Epithelial cell of proximal tubule (primary cell): ENCODE data around the gene SOX10. TPM values are rescaled to one million over a fixed set of nuclear protein-coding genes. Genes with fewer than 3 reads are reported as not detected.

ENCODE experiments used
- DNase-seq: peaks from one replicate; pipeline ENCODE4 v3.0.0-alpha.2; 2011; ENCODE audit warnings: low read depth
- H3K4me3 ChIP-seq: 2 replicates; pipeline ENCODE4 v1.5.1; 2011; ENCODE audit warnings: low read depth, mild to moderate bottlenecking, low read length
- total RNA-seq: library from RNA; depleted of rRNA; stranded (reverse); fragments of >200 nt; gene quantifications from 2 replicates; pipeline ENCODE4 v1.2.3, GENCODE V29; 2015
- TF ChIP-seq, protein P1 (sequence below): conservative IDR thresholded peaks from 2 replicates; pipeline ENCODE4 v1.5.1; 2012; ENCODE audit warnings: low read depth, mild to moderate bottlenecking, low read length

The SOX10 gene
- total RNA-seq, 1 donor from 2014 or later: not detected

DNA sequence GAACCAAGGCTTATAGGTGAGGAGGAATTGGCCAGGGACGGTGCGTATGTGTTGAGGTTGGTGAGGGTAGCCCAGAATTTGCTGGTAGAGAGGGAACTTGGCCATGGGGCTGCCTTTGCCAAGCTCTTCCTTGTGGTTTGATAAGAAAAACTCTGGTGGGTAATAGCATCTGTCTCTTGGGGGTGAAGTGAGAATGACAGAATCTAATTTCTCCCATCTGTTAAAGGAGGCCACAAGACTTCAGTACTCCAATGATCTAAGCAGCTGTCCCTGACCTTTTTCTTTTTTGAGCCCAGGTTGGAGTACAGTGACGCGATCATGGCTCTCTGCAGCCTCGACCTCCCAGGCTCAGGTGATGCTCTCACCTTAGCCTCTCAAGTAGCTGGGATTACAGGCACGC lies 36.9 kb upstream of the SOX10 start:
- no peak overlapping the region for H3K4me3 ChIP-seq
- TF ChIP-seq, protein P1, sequence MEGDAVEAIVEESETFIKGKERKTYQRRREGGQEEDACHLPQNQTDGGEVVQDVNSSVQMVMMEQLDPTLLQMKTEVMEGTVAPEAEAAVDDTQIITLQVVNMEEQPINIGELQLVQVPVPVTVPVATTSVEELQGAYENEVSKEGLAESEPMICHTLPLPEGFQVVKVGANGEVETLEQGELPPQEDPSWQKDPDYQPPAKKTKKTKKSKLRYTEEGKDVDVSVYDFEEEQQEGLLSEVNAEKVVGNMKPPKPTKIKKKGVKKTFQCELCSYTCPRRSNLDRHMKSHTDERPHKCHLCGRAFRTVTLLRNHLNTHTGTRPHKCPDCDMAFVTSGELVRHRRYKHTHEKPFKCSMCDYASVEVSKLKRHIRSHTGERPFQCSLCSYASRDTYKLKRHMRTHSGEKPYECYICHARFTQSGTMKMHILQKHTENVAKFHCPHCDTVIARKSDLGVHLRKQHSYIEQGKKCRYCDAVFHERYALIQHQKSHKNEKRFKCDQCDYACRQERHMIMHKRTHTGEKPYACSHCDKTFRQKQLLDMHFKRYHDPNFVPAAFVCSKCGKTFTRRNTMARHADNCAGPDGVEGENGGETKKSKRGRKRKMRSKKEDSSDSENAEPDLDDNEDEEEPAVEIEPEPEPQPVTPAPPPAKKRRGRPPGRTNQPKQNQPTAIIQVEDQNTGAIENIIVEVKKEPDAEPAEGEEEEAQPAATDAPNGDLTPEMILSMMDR: no peak
- no peak for DNase-seq

DNA sequence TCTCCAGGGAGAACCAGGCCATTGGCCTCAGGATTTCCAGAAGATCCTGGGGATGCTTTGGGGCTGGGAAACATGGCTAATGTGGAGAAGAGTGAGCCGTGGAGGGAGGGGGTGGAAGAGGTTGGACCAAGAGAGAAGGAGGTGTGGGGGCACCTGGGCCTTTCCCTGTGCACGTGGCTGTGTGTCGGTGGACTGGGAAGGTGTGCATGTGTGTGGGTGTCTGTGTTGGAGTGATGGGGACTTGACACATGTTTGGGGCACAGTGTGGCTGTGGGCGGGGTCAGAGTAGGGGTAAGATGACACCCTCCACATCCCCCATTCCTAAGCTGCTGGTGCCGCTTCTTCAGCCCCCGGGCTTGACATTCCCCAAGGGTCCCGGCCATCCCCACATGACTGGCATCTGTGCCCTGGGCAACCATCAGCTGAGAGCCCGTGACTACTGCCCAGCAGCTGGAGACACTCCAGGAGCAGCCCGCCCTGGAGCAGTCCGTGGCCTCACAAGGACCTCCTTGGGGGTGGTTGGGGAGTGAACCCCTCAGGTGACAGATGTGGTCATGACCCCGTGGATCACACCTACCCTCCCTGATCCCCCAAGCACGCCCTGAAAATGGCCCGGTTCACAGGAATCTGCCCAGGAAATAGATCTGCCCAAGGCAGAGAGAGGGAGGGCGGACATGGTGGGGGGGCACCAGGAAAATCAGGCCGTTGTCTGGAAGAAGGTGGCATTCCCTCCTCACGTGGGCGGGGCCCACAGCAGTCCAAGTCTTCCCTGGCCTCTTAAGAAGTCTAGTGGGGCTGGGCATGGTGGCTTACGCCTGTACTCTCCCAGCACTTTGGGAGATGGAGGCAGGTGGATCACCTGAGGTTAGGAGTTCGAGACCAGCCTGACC lies 34.8 kb upstream of the SOX10 start:
- H3K4me3 ChIP-seq: no peak overlapping the region
- TF ChIP-seq, protein P1: no peak
- DNase-seq: no peak

DNA sequence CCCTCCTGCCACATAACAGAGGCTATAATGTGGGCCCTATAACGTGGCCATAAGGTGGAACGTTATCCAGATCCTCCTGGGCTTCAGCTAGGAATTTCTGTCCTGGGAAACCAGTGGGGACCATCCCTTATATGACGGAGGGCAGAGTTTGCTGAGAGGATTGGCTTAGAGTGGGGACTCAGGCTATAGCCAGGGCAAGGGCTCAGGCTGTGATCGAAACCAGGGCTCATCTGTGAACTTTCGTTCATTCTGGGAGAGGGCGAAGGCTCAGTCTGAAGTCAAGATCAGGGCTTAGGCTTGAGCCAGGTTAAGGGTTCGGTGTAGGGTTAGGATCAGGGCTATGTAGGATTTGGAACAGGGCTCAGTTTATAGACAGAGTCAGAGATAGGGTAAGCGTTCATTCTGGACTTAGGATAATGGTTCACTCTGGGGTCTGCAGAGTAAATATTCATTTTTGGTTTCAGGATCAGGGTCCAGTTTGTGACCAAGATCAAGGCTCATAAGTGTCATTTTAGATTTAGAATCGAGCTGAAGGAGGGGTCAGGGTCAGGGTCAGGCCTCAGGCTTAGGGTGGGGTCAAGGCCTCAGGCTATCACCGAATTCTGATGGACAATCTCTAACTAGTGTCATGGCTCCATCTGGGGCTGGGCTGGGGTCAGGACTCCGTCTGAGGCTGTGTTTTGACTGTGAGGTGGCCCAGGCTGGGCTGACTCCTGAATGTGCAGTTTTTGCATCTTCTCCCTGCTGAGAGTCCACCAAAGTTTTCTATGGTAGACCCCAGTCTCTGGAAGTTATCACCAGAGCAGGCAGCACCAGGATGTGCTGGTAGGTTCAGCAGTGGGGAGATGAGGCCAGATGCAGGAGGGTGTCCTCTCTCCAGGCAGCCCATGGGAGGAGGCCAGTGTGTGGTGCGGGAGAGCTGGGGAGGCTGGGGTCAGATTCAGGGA lies 33.9 kb upstream of the SOX10 start:
- no peak overlapping the region for H3K4me3 ChIP-seq
- no peak for DNase-seq
- TF ChIP-seq, protein P1: no peak

DNA sequence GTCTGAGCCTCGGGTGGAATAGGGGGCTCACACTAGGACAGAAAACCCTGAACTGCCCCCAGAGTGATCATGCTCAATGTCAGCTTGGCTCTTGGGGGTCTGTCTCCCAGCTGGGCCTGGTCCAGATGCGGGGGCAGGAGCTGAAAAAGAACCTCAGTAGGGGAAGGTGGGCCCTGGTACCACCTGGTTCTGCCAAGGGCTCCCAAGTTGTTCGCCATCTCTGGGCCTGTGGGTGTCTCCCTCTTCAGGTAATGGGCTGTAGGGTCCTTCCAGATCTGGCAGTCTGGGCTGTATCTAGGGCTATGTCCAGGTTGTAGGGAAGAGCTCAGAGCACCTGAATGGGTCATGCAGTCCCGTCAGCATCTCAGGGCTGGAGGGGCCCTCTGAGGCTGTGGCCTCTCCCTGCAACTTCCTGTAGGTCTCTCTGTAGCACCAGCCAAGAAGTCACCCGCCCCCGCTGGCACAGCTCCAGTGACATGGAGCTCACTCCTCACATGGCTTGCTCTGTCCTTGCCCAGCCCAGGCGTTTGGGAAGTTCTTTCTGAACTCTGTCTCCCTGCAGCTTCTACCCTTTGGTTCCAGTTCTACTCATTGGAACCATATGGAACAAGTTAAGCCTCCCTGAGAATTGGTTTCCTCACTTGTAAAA lies 33.0 kb upstream of the SOX10 start:
- TF ChIP-seq, protein P1: no peak
- no peak overlapping the region for H3K4me3 ChIP-seq
- DNase-seq: no peak

DNA sequence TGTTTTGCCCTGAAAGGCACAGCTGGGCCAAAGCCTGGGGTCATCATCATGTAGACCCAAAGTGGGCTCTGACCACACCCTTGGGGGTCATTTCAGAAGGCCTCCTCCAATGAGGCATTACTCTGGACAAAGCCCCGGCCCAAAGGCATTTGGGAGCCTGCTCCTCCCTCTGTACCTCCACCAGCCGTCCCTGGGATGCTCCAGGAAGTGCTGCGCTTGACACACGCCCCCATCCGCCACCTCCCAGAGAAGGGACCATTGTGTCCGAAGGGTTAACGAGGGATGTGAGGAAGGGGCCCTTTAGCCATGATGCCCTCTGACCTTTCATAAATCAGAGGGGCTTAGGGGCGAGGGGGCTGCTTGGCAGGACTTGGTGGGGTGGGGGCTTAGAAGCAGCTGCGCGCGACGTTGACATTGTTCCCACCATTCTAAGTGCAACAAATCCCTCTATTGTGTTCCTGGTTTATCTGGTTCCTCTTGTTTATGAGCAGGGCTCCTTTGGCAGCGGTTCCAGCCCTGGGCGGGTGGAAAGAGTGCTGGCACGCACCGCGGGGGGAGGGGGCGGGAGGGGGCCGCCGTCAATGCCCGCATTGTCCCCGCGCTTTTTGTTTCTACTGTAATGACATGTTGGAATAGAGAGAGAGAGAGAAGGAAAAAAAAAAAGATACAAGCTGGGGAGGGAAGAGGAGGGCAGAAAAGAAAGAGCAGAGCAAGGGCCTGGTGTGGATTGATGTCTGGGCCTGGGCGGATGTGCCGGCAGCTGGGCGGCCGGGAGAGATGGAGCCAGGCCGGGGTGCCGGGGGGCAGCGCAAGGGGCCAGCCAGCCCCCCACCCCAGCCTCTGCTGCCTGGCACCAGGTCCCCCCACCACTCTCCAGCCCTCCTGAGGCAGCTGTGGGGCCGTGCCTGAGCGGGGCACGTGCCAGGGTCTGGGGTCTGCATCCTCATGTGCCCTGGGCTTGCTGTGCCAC lies 32.1 kb upstream of the SOX10 start:
- no peak for DNase-seq
- no peak overlapping the region for H3K4me3 ChIP-seq
- TF ChIP-seq, protein P1: no peak

DNA sequence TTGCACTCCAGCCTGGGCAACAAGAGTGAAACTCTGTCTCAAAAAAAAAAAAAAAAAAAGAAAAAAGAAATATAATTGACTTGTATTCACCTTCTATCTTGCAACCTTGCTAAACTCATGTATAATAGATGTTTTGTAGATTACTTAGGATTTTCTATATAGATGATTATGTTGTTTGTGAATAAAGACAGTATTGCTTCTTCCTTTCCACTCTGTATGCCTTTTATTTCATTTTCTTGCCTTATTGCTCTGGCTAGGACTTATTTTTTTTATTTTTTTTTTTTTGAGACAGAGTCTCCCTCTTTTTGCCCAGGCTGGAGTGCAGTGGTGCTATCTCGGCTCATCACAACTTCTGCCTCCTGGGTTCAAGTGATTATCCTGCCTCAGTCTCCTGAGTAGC lies 29.7 kb upstream of the SOX10 start:
- DNase-seq: no peak
- TF ChIP-seq, protein P1: no peak
- H3K4me3 ChIP-seq: no peak overlapping the region
